ENCODE data around the gene DGUOK. TPM values are rescaled to one million over a fixed set of nuclear protein-coding genes. Genes with fewer than 3 reads are reported as not detected.

The DGUOK gene
- polyA plus RNA-seq, 1 donor (not counting 4 experiments of a cell fraction or from before 2014, with no cell fraction given), result 102 TPM

GRCh38 chr2:73892631-73893329 lies 33.9 kb upstream of the DGUOK start, which contains the start of gene ACTG2:
Gene ACTG2, plus strand, starts transcription at chr2:73893008. Its CDS starts 8,304 bp downstream, at chr2:73901312.
- FAIRE-seq (no peak), DNase-seq (ENCODE audit: low read depth, low spot score) (no peak)
- Histone ChIP-seq H3K79me2 (ENCODE audit: control insufficient read depth, insufficient read depth, low read length) (no peaks in the 10 kb centered on the region), H3K4me1 (ENCODE audit: control insufficient read depth, extremely low read depth, insufficient read depth, low read length) (peaks cover 1% of the 10 kb centered on the region), H3K9ac (ENCODE audit: control insufficient read depth, extremely low read depth, insufficient read depth, low read length) (no peak within 1 kb of the TSS), H3K9me3 (ENCODE audit: control insufficient read depth, low read depth, low read length) (no peaks in the 10 kb centered on the region), H3K27ac (ENCODE audit: control insufficient read depth, insufficient read depth, low read length) (no peak within 1 kb of the TSS), H3K4me3 (ENCODE audit: control insufficient read depth in 2 of 3, extremely low read depth in 1 of 3, insufficient read depth in 2 of 3, low read depth in 1 of 3, low read length in 3 of 3) (no peak within 1 kb of the TSS), H3K4me2 (ENCODE audit: control insufficient read depth, extremely low read depth, insufficient read depth, low read depth, low read length) (no peak within 1 kb of the TSS), H3K27me3 (ENCODE audit: control insufficient read depth, extremely low read depth, insufficient read depth, low read length) (no peaks in the 10 kb centered on the region), H3K9me1 (ENCODE audit: control insufficient read depth, extremely low read depth, insufficient read depth, low read length) (no peaks in the 10 kb centered on the region), H3K36me3 (ENCODE audit: control insufficient read depth in 2 of 2, extremely low read depth in 1 of 2, insufficient read depth in 2 of 2, low read length in 2 of 2) (no peaks in the 10 kb centered on the region), H2AFZ (ENCODE audit: control insufficient read depth, low read length) (no peak within 1 kb of the TSS), H4K20me1 (ENCODE audit: control insufficient read depth, extremely low read depth, insufficient read depth, low read length) (no peaks in the 10 kb centered on the region)
- dilution Hi-C loops (cut with MboI; ENCODE audit: extremely low pct_ligation_motif_present, low sequenced_read_pairs), result no loop called here
- TF ChIP-seq EZH2 (IDR thresholded peaks at IDR 0.05; ENCODE audit: low read length), result no peak
- TF ChIP-seq, protein P1, sequence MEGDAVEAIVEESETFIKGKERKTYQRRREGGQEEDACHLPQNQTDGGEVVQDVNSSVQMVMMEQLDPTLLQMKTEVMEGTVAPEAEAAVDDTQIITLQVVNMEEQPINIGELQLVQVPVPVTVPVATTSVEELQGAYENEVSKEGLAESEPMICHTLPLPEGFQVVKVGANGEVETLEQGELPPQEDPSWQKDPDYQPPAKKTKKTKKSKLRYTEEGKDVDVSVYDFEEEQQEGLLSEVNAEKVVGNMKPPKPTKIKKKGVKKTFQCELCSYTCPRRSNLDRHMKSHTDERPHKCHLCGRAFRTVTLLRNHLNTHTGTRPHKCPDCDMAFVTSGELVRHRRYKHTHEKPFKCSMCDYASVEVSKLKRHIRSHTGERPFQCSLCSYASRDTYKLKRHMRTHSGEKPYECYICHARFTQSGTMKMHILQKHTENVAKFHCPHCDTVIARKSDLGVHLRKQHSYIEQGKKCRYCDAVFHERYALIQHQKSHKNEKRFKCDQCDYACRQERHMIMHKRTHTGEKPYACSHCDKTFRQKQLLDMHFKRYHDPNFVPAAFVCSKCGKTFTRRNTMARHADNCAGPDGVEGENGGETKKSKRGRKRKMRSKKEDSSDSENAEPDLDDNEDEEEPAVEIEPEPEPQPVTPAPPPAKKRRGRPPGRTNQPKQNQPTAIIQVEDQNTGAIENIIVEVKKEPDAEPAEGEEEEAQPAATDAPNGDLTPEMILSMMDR (optimal IDR thresholded peaks at IDR 0.05 in 1 of 3, IDR thresholded peaks at IDR 0.05 in 1 of 3, conservative IDR thresholded peaks at IDR 0.05 in 1 of 3; ENCODE audit: extremely low read depth in 1 of 3, insufficient read depth in 2 of 3, low read length in 3 of 3), result no peak

DNA sequence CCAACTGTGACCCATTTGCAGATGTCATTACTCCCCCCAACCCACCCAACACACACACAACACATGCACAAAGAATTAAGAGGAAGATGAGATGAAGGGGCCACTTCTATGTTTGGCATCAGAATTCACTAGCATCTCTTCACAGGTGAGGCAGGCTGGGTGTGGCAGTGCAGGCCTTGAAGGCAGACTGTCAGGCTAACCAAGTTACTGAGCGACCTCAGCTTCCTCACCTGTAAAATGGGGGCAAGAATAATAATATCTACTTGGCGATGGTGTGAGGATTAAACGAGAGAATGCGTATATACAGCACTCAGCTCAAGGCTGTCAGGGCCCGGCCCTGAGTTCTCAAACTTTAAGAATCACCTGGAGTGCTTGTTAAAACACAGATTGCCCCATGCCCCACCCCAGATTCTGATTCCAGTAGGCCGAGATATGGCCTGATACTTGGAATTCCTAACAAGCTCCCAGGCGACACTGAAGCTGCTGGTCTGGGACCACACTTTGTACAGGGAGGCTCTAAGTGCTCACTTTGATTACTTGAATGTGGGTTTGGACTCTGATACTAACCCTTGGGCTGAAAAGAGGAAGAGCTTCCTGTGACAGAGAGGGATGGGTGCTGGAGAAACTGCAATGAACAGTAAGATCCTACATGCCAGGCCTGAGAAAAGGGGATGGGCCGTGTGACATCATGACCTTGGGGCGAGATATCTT lies 32.8 kb upstream of the DGUOK start:
- no peak for FAIRE-seq
- dilution Hi-C loops (cut with MboI; ENCODE audit: extremely low pct_ligation_motif_present, low sequenced_read_pairs), result no loop called here

More for the DNA sequence above, 32.8 kb upstream of the DGUOK start:
- no peaks in the 10 kb centered on the region for H3K36me3 ChIP-seq (ENCODE audit: control insufficient read depth in 2 of 2, extremely low read depth in 1 of 2, insufficient read depth in 2 of 2, low read length in 2 of 2)
- no peak overlapping the region for H3K9ac ChIP-seq (ENCODE audit: control insufficient read depth, extremely low read depth, insufficient read depth, low read length)
- no peaks in the 10 kb centered on the region for H3K9me1 ChIP-seq (ENCODE audit: control insufficient read depth, extremely low read depth, insufficient read depth, low read length)
- H3K27me3 ChIP-seq (ENCODE audit: control insufficient read depth, extremely low read depth, insufficient read depth, low read length), result no peaks in the 10 kb centered on the region
- TF ChIP-seq, protein P1 (optimal IDR thresholded peaks at IDR 0.05 in 1 of 3, IDR thresholded peaks at IDR 0.05 in 1 of 3, conservative IDR thresholded peaks at IDR 0.05 in 1 of 3; ENCODE audit: extremely low read depth in 1 of 3, insufficient read depth in 2 of 3, low read length in 3 of 3), result no peak
- no peak for TF ChIP-seq EZH2 (IDR thresholded peaks at IDR 0.05; ENCODE audit: low read length)
- no peak for DNase-seq (ENCODE audit: low read depth, low spot score)
- no peaks in the 10 kb centered on the region for H4K20me1 ChIP-seq (ENCODE audit: control insufficient read depth, extremely low read depth, insufficient read depth, low read length)
- no peak overlapping the region for H3K4me3 ChIP-seq (ENCODE audit: control insufficient read depth in 2 of 3, extremely low read depth in 1 of 3, insufficient read depth in 2 of 3, low read depth in 1 of 3, low read length in 3 of 3)
- H3K27ac ChIP-seq (ENCODE audit: control insufficient read depth, insufficient read depth, low read length), result no peak overlapping the region
- no peaks in the 10 kb centered on the region for H3K79me2 ChIP-seq (ENCODE audit: control insufficient read depth, insufficient read depth, low read length)
- H2AFZ ChIP-seq (ENCODE audit: control insufficient read depth, low read length), result no peak overlapping the region
- H3K4me2 ChIP-seq (ENCODE audit: control insufficient read depth, extremely low read depth, insufficient read depth, low read depth, low read length), result no peak overlapping the region
- no peaks in the 10 kb centered on the region for H3K4me1 ChIP-seq (ENCODE audit: control insufficient read depth, extremely low read depth, insufficient read depth, low read length)
- H3K9me3 ChIP-seq (ENCODE audit: control insufficient read depth, low read depth, low read length), result no peaks in the 10 kb centered on the region
